GM23248 (cell line): Measurements from ENCODE around the gene PDE4B. TPM values are rescaled to one million over a fixed set of nuclear protein-coding genes. Genes with fewer than 3 reads are reported as not detected.

Experiments used
- DNase-seq: peaks from one replicate; pipeline ENCODE4 v3.0.0-alpha.2; 2015
- H2AFZ ChIP-seq: fragments of 200-600 bp; sonication (generic); 2 replicates; pipeline ENCODE4 v1.6.1; 2016; ENCODE audit warnings: antibody characterized with exemption
- H3F3A ChIP-seq: fragments of 200-600 bp; sonication (generic); 2 replicates; pipeline ENCODE4 v1.6.1; 2016; ENCODE audit warnings: mild to moderate bottlenecking, antibody characterized with exemption, mixed run types; ENCODE audit not compliant: insufficient read depth
- H3K27ac ChIP-seq: fragments of 200-600 bp; sonication (generic); 2 replicates; pipeline ENCODE4 v1.5.1; 2016; ENCODE audit warnings: mild to moderate bottlenecking
- H3K27me3 ChIP-seq: fragments of 200-600 bp; sonication (generic); replicated peaks from 2 replicates; pipeline ENCODE4 v1.6.1; 2016; ENCODE audit warnings: mild to moderate bottlenecking; ENCODE audit not compliant: insufficient read depth
- H3K36me3 ChIP-seq: fragments of 200-600 bp; sonication (generic); 2 replicates; pipeline ENCODE4 v1.6.1; 2016; ENCODE audit warnings: low read depth, mild to moderate bottlenecking
- H3K4me1 ChIP-seq: fragments of 200-600 bp; sonication (generic); 2 replicates; pipeline ENCODE4 v1.6.1; 2016; ENCODE audit warnings: mild to moderate bottlenecking; ENCODE audit not compliant: insufficient read depth
- H3K4me2 ChIP-seq: fragments of 200-600 bp; sonication (generic); one replicate; pipeline ENCODE4 v1.6.1; 2016; ENCODE audit warnings: mild to moderate bottlenecking; ENCODE audit not compliant: unreplicated experiment
- H3K4me3 ChIP-seq: fragments of 200-600 bp; sonication (generic); 2 replicates; pipeline ENCODE4 v1.5.1; 2016; ENCODE audit warnings: mild to moderate bottlenecking
- H3K79me2 ChIP-seq: fragments of 200-600 bp; sonication (generic); 2 replicates; pipeline ENCODE4 v1.6.1; 2016; ENCODE audit warnings: mild to moderate bottlenecking; ENCODE audit not compliant: insufficient read depth
- H3K9ac ChIP-seq: fragments of 200-600 bp; sonication (generic); 2 replicates; pipeline ENCODE4 v1.6.1; 2016; ENCODE audit warnings: mild to moderate bottlenecking
- H3K9me2 ChIP-seq: fragments of 200-600 bp; sonication (generic); 2 replicates; pipeline ENCODE4 v1.6.1; 2016; ENCODE audit warnings: mixed run types, mild to moderate bottlenecking, moderate library complexity; ENCODE audit not compliant: insufficient read depth
- H3K9me3 ChIP-seq: fragments of 200-600 bp; sonication (generic); one replicate; pipeline ENCODE4 v1.6.1; 2017; ENCODE audit warnings: low read depth
- H4K20me1 ChIP-seq: fragments of 200-600 bp; sonication (generic); 2 replicates; pipeline ENCODE4 v1.6.0; 2016; ENCODE audit not compliant: insufficient read depth
- EZH2 ChIP-seq: fragments of 200-600 bp; sonication (generic); IDR thresholded peaks from 2 replicates; pipeline ENCODE4 v1.6.1; 2018; ENCODE audit warnings: antibody characterized with exemption, mild to moderate bottlenecking; ENCODE audit not compliant: insufficient read depth, poor library complexity, severe bottlenecking
- EZH2phosphoT487 ChIP-seq: fragments of 200-600 bp; sonication (generic); IDR thresholded peaks from 2 replicates; pipeline ENCODE4 v1.6.1; 2018; ENCODE audit warnings: antibody characterized with exemption, moderate library complexity, mild to moderate bottlenecking, low read depth; ENCODE audit not compliant: insufficient read depth
- WGBS, 2 experiments: methylation state at CpG; one replicate each; pipeline ENCODE4 v1.1.6; 2015 to 2017; ENCODE audit warnings: low lambda C conversion rate in 2 of 2, low coverage in 1 of 2; ENCODE audit errors: missing lambda C conversion rate in 2 of 2; 5-methylcytosine and 5-hydroxymethylcytosine counted together
- in situ Hi-C: fragments of 300-500 bp; cut with MboI; formaldehyde crosslinking; loops from 2 replicates; pipeline ENCODE4 v1.15.0; 2020
- polyA plus RNA-seq: library from polyadenylated mRNA; unstranded; fragments of >200 nt; fragmentation: Nextera tagmentation; extraction: Ambion mirVana; gene quantifications from 2 replicates; pipeline ENCODE4 v1.2.1, GENCODE V29; 2016
- total RNA-seq: library from RNA; depleted of rRNA; stranded (reverse); fragments of >200 nt; shearing (Covaris generic); gene quantifications from 2 replicates; pipeline ENCODE4 v1.2.3, GENCODE V29; 2014

Gene PDE4B
- total and polyA plus RNA-seq, 2 experiments from 2014 or later = 19.9 to 36.2 TPM

DNA sequence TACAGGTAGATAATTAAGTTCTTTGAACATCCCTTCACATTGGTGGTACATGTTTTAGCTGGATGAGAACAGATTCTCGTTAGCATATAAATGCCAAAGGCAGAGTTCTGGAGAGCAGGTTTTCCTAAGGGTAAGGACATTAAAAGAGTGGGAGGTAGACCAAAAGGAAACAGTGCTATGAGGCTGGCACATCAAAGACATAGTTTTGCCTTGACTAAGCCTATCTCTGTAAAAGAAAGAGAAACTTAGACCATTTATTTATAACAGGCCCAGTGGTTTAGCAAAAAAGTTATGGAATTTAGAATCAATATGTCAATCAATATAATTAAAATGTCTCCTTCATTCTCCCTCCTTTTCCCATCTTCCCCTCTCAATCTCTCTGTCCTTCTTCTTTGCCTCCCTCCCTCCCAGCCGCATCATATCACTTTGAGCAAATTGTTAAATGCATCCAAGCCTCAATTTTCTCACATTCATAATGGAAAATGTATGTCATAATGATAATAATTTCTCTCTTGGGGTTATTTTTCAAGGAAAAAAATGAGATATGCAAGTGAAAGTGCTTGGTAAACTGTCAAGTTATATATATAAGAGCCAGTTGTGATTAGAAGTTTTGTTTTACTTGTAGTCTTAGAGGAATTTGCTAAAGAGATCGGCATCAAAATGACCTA is 531.4 kb downstream of the PDE4B start:
- H4K20me1 ChIP-seq = no peaks in the 10 kb centered on the region
- no peaks in the 10 kb centered on the region for H3K9me2 ChIP-seq
- H3K36me3 ChIP-seq = no peaks in the 10 kb centered on the region
- H3K79me2 ChIP-seq = no peaks in the 10 kb centered on the region
- H3K4me1 ChIP-seq = peaks cover 12% of the 10 kb centered on the region
- peak; percentile 40 for DNase-seq
- no peak overlapping the region for H3K9ac ChIP-seq
- WGBS, 2 experiments = 71 to 79% methylated on average over 3 of the region's 3 CpGs
- H3K4me3 ChIP-seq = no peak overlapping the region
- H3K27me3 ChIP-seq = no peaks in the 10 kb centered on the region
- no peak overlapping the region; the same call in 1 of the 2 replicates for H2AFZ ChIP-seq
- in situ Hi-C loops = no loop called here
- no peaks in the 10 kb centered on the region for H3K9me3 ChIP-seq
- no peak overlapping the region for H3K27ac ChIP-seq
- no peaks in the 10 kb centered on the region for H3F3A ChIP-seq
- TF ChIP-seq EZH2phosphoT487 = no peak
- peak overlapping the region; percentile 6 for H3K4me2 ChIP-seq

DNA sequence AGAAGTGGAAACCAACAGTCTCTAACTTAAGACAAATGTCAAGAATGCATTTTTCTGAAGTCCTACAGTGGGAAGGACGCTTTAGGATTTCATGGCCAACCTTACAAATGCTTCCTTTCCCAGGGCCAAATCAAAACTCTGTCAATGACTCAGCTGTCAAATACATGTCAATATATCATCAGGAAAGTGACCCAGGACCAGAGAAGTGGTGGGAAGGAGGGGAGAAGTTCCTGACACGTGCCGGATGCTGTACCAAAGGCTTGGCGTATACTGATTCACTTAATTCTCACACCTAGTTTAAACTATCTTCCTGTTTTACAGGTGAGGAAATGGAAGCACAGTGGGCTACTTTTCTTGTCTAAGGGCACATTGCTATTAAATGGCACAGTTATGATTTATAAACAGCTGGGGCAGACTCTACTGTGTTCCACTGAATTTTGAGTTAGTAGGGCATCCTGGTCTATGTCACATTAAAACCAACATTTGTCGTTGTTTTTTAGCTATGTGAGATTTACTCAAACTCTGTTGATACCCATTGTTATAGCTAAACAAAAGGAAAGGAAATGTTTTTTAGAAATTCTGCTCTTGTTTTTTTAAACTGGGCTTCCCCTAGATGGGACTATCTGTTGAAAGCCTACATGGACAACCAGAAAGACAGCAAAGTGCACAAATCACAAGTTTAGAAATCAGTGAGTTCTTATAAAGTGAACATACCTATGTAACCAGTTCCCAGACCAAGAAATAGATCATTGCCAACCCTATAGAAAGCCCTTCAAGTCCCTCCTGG is 533.1 kb downstream of the PDE4B start:
- Histone ChIP-seq H3K9me3 (no peaks in the 10 kb centered on the region), H3K9me2 (no peaks in the 10 kb centered on the region), H3F3A (peaks cover 6% of the 10 kb centered on the region; the same call in 1 of the 2 replicates), H2AFZ (no peak overlapping the region), H3K4me2 (no peak overlapping the region), H3K4me3 (no peak overlapping the region), H3K36me3 (no peaks in the 10 kb centered on the region), H3K9ac (no peak overlapping the region), H3K4me1 (peaks cover 18% of the 10 kb centered on the region), H4K20me1 (no peaks in the 10 kb centered on the region), H3K27me3 (no peaks in the 10 kb centered on the region), H3K79me2 (no peaks in the 10 kb centered on the region), H3K27ac (no peak overlapping the region)
- TF ChIP-seq EZH2 (no peak), EZH2phosphoT487 (no peak)
- 96 to 98% methylated on average over 5 of the region's 5 CpGs for WGBS, 2 experiments
- in situ Hi-C loops = no loop called here
- no peak for DNase-seq

DNA sequence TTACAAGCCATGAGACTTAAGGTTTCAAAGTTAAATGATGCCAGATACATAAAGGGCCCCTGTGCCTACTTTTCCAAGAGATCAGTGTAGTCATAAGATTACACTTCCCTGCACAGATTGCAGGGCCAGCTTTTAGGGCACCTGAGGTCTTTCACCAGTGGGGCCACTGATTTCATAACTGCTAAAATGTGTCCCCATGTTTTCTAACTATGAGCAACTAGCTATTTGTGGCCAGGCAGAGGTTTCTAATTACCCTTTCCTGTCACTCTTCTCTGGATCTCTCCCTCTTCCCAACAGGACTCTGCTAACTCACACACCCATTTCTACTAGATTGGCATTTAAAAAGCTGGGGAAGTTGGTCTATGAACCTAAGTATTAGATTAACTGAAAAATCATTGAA is 534.2 kb downstream of the PDE4B start:
- H3K79me2 ChIP-seq = no peaks in the 10 kb centered on the region
- H3K36me3 ChIP-seq = no peaks in the 10 kb centered on the region
- in situ Hi-C loops = no loop called here
- peaks cover 26% of the 10 kb centered on the region for H3K4me1 ChIP-seq
- no peak overlapping the region for H3K4me3 ChIP-seq
- DNase-seq = no peak
- H3K27ac ChIP-seq = no peak overlapping the region
- no peaks in the 10 kb centered on the region for H3K9me2 ChIP-seq
- H3K4me2 ChIP-seq = no peak overlapping the region
- no peak for TF ChIP-seq EZH2
- H3F3A ChIP-seq = peaks cover 17% of the 10 kb centered on the region
- H3K9ac ChIP-seq = no peak overlapping the region
- H4K20me1 ChIP-seq = no peaks in the 10 kb centered on the region
- no peaks in the 10 kb centered on the region for H3K9me3 ChIP-seq
- no peaks in the 10 kb centered on the region for H3K27me3 ChIP-seq
- H2AFZ ChIP-seq = no peak overlapping the region

DNA sequence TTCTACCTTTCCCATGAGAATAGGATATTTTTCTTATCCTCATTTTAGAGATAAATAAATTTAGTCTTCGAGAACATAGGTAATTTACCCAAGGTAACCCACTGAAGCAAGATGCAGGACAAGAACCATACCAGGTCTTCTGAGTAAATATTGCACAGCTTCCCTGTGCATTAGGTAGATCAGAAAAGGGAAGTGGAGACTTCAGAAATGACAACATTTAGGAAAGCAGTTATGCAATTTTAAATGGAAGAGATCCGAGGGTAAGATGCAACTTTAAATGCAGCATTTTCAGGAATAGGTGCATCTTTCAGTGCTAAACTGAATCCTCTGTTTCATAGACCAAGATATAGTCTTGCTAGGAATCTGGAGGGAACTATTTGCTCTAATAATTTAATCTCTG is 534.9 kb downstream of the PDE4B start:
- WGBS, 2 experiments = 93 to 94% methylated on average over 2 of the region's 2 CpGs
- Histone ChIP-seq H3K27ac (no peak overlapping the region), H2AFZ (no peak overlapping the region), H3K4me2 (no peak overlapping the region), H3F3A (peaks cover 23% of the 10 kb centered on the region), H3K9ac (no peak overlapping the region), H3K4me1 (peaks cover 26% of the 10 kb centered on the region), H3K27me3 (no peaks in the 10 kb centered on the region), H3K79me2 (peaks cover 4% of the 10 kb centered on the region), H3K36me3 (no peaks in the 10 kb centered on the region), H3K9me2 (no peaks in the 10 kb centered on the region), H3K9me3 (no peaks in the 10 kb centered on the region), H4K20me1 (no peaks in the 10 kb centered on the region), H3K4me3 (no peak overlapping the region)
- TF ChIP-seq EZH2phosphoT487 (no peak), EZH2 (no peak)
- in situ Hi-C loops = no loop called here
- DNase-seq = no peak
